Adrenal gland (tissue), 5 donors: ENCODE results near the gene KCNAB2.

Source experiments
- POLR2A ChIP-seq, 2 donors: fragments of 450-650 bp; IDR thresholded peaks; one replicate each; pipeline ENCODE4 v1.6.1; 2017; ENCODE audit warnings: antibody characterized with exemption in 2 of 2, mild to moderate bottlenecking in 2 of 2, moderate library complexity in 1 of 2
- TF ChIP-seq, protein P1 (sequence below), 6 experiments: fragments of 450-650 bp in 4 of 6; fragments of 200-600 bp in 2 of 6; sonication (generic) in 1 of 6; IDR thresholded peaks; 1 replicate in 5 of 6; 2 replicates in 1 of 6; pipeline versions ENCODE4 v1.5.1 to v1.8.0; 2016 to 2021; ENCODE audit warnings: antibody characterized with exemption in 6 of 6, mild to moderate bottlenecking in 2 of 6, moderate library complexity in 1 of 6
- donor health status: DM: no; HTN: no; CAD: no.

DNA sequence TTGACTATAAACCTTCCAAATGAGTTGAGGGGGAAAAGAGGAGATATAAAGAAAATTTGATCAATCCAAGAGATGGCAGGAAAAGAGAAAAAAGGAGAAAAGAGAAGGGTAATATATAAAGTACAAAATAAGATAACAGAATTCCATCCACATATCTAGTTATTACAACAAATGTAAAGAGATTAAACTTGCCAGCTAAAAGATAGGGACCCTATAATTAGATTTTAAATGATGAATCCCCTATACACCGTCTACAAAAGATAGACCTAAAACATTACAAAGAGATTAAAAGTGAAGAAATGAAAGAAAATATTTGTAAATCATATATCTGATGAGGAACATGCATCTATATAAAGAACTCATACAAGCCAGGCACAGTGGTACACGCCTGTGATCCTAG lies 71.4 kb downstream of the KCNAB2 start:
- TF ChIP-seq, protein P1, sequence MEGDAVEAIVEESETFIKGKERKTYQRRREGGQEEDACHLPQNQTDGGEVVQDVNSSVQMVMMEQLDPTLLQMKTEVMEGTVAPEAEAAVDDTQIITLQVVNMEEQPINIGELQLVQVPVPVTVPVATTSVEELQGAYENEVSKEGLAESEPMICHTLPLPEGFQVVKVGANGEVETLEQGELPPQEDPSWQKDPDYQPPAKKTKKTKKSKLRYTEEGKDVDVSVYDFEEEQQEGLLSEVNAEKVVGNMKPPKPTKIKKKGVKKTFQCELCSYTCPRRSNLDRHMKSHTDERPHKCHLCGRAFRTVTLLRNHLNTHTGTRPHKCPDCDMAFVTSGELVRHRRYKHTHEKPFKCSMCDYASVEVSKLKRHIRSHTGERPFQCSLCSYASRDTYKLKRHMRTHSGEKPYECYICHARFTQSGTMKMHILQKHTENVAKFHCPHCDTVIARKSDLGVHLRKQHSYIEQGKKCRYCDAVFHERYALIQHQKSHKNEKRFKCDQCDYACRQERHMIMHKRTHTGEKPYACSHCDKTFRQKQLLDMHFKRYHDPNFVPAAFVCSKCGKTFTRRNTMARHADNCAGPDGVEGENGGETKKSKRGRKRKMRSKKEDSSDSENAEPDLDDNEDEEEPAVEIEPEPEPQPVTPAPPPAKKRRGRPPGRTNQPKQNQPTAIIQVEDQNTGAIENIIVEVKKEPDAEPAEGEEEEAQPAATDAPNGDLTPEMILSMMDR (IDR thresholded peaks at IDR 0.05) = no peak
- TF ChIP-seq POLR2A (IDR thresholded peaks at IDR 0.05) = no peak
